ENCODE results near the gene CLDN1. TPM values are rescaled to one million over a fixed set of nuclear protein-coding genes. Genes with fewer than 3 reads are reported as not detected.

CLDN1 gene
- total and polyA plus RNA-seq, 9 donors, result 1.8 to 258 (median 13.2) TPM

DNA sequence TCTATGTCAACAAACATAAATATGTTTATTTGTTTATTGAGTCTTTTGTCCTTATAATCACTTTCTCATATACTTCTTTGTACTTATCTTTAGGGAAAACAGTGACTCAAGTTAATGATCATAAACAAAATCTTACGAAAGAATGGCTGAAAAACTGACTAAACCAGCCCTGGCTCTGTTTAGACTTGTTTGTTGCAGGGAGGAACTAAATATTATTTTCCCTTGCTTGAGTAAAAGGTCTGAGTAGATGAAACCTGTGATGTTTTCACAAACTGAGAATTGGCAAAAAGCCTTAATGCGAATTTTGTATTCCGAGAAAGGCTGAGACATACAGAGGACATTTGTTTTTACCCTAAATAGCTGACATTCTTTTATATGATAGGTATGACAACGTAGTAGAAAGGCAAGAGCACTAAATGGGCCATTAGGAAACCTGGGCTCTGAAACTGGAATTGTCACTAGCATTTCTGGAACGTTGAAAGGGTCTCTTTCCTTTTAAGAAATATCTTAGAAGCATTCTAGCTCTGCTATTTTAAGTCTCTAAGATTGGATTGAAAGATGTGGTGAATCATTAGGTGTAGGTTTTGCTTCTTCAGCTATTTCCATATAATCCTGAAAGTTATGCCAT lies 47.5 kb upstream of the CLDN1 start:
- H3K27ac ChIP-seq, result no peak overlapping the region
- H3K4me1 ChIP-seq (ENCODE audit: insufficient read depth), result no peaks in the 10 kb centered on the region
- no peaks in the 10 kb centered on the region for H3K27me3 ChIP-seq
- WGBS, 3 donors, result 75 to 85% (median 81%) methylated on average over 5 of the region's 5 CpGs
- no peak for TF ChIP-seq EP300 (IDR thresholded peaks at IDR 0.05)
- TF ChIP-seq CTCF (IDR thresholded peaks at IDR 0.05), result no peak
- no peak for TF ChIP-seq POLR2A (IDR thresholded peaks at IDR 0.05)
- no peak overlapping the region for H3K4me3 ChIP-seq
- H3K36me3 ChIP-seq, result no peaks in the 10 kb centered on the region
- intact Hi-C loops (cut with DNase I), result no loop called here
- no peaks in the 10 kb centered on the region for H3K9me3 ChIP-seq
- no peak for DNase-seq

- no peak overlapping the region for H3K27ac ChIP-seq
- DNase-seq, result no peak
Measured at GRCh38 chr3:190368881-190369280, 46.6 kb upstream of the CLDN1 start.

GRCh38 chr3:190366133-190366532 lies 43.9 kb upstream of the CLDN1 start:
- H3K9me3 ChIP-seq, result no peaks in the 10 kb centered on the region
- intact Hi-C loops (cut with DNase I), result no loop called here
- no peak overlapping the region for H3K27ac ChIP-seq
- no peaks in the 10 kb centered on the region for H3K27me3 ChIP-seq
- WGBS, 3 donors, result 45 to 69% (median 47%) methylated on average over 2 of the region's 2 CpGs
- H3K4me1 ChIP-seq (ENCODE audit: insufficient read depth), result peaks cover 3% of the 10 kb centered on the region
- TF ChIP-seq EP300 (IDR thresholded peaks at IDR 0.05) (no peak), POLR2A (IDR thresholded peaks at IDR 0.05) (no peak), CTCF (IDR thresholded peaks at IDR 0.05) (no peak)
- no peaks in the 10 kb centered on the region for H3K36me3 ChIP-seq
- no peak for DNase-seq
- no peak overlapping the region for H3K4me3 ChIP-seq

More at GRCh38 chr3:190368881-190369280, 46.6 kb upstream of the CLDN1 start:
- Histone ChIP-seq H3K4me1 (ENCODE audit: insufficient read depth) (no peaks in the 10 kb centered on the region), H3K36me3 (no peaks in the 10 kb centered on the region), H3K9me3 (no peaks in the 10 kb centered on the region), H3K4me3 (no peak overlapping the region), H3K27me3 (no peaks in the 10 kb centered on the region)
- no peak for TF ChIP-seq EP300 (IDR thresholded peaks at IDR 0.05)
- intact Hi-C loops (cut with DNase I), result no loop called here

- H3K36me3 ChIP-seq, result no peaks in the 10 kb centered on the region
- H3K4me3 ChIP-seq, result no peak overlapping the region
- peaks cover 3% of the 10 kb centered on the region for H3K4me1 ChIP-seq (ENCODE audit: insufficient read depth)
- H3K27me3 ChIP-seq, result no peaks in the 10 kb centered on the region
- WGBS, 3 donors, result 77 to 86% (median 86%) methylated on average over 9 of the region's 9 CpGs
- no peaks in the 10 kb centered on the region for H3K9me3 ChIP-seq
- no peak for DNase-seq
- no peak for TF ChIP-seq CTCF (IDR thresholded peaks at IDR 0.05)
- no peak for TF ChIP-seq EP300 (IDR thresholded peaks at IDR 0.05)
- TF ChIP-seq POLR2A (IDR thresholded peaks at IDR 0.05), result no peak
- intact Hi-C loops (cut with DNase I), result no loop called here
- no peak overlapping the region for H3K27ac ChIP-seq
Measured at GRCh38 chr3:190362258-190362657, 40.0 kb upstream of the CLDN1 start.

DNA sequence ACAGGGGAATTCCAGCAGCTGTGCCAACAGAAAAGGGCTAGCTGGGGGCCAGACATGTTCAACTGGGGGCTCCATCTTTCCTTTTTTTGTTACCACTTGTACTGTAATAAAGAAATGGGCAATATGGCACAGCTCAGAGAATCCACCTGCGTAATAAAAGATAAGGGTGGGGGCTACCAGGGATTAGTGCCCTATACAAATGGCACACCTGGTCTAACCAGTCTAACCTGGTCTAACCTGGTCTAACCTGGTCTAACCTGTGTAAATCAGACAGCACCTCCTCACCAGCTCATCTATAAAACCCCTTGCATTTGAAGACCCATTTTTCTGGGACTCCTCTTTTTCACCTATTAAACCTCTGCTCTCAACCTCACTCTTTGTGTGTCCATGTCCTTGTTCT lies 39.5 kb upstream of the CLDN1 start:
- DNase-seq, result no peak
- Histone ChIP-seq H3K9me3 (no peaks in the 10 kb centered on the region), H3K4me3 (no peak overlapping the region), H3K36me3 (no peaks in the 10 kb centered on the region), H3K27me3 (no peaks in the 10 kb centered on the region), H3K27ac (no peak overlapping the region), H3K4me1 (ENCODE audit: insufficient read depth) (peaks cover 3% of the 10 kb centered on the region)
- WGBS, 3 donors, result 71 to 89% (median 77%) methylated on average over 1 of the region's 1 CpG
- no peak for TF ChIP-seq CTCF (IDR thresholded peaks at IDR 0.05)
- TF ChIP-seq EP300 (IDR thresholded peaks at IDR 0.05), result no peak
- TF ChIP-seq POLR2A (IDR thresholded peaks at IDR 0.05), result no peak
- intact Hi-C loops (cut with DNase I), result no loop called here
